GM12892 (cell line): ENCODE measurements around the gene NXF1.

Experiments
- POLR2A ChIP-seq: IDR thresholded peaks from 2 replicates; pipeline ENCODE4 v1.6.1; 2011; ENCODE audit warnings: low read depth, low read length, control low read depth
- POLR2AphosphoS5 ChIP-seq: IDR thresholded peaks from 2 replicates; pipeline ENCODE4 v1.6.1; 2011; ENCODE audit warnings: low read depth, low read length, control low read depth
- TAF1 ChIP-seq: IDR thresholded peaks from 2 replicates; pipeline ENCODE4 v1.6.1; 2011; ENCODE audit warnings: low read depth, mild to moderate bottlenecking, control low read depth, low read length, borderline replicate concordance

- TF ChIP-seq POLR2AphosphoS5 (no peak), POLR2A (no peak), TAF1 (no peak)
Observed at GRCh38 chr11:62801071-62801470, 4.2 kb downstream of the NXF1 start.
